ENCODE data around the gene AKNA. TPM values are rescaled to one million over a fixed set of nuclear protein-coding genes. Genes with fewer than 3 reads are reported as not detected.
A peak's percentile ranks its signal among the peaks of the same experiment; 100 is the strongest.

AKNA gene
- total RNA-seq, 1 experiment from 2014 or later = 3.4 TPM

DNA sequence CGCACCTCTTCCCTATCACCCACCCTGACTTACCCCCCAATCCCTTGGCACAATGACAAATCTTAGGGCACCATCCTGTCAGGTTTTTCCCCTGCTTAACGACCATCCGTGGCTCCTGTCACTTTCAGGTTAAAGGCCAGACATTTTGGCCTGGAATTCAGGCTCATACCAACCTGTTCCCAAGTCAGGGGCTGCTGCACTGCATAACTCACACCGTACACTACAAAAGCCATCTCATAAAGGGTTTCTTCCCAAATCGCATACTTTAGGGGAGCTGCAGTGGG is 7.5 kb upstream of the AKNA start:
- no peak for DNase-seq (ENCODE audit: low spot score)

- DNase-seq (ENCODE audit: low spot score) = no peak
Observed at GRCh38 chr9:114394523-114395333, 6.9 kb upstream of the AKNA start.

DNA sequence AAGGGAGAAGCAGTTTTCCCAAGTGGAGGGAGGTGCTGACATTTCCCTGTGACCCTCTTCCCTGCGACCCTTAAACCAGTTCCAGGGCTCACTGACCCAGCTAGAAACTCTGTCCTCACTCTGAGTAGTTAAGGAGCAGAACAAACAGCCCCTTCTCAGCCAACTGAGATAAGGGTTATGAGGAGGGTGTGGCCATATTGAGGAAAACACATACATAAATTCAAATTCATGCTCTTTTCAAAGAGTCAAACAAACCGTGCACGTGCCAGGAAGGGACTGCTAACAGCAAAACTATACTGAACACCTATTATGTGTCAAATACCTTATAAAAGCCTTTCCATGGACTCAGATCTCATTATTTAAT is 4.9 kb upstream of the AKNA start:
- DNase-seq (ENCODE audit: low spot score) = no peak

DNA sequence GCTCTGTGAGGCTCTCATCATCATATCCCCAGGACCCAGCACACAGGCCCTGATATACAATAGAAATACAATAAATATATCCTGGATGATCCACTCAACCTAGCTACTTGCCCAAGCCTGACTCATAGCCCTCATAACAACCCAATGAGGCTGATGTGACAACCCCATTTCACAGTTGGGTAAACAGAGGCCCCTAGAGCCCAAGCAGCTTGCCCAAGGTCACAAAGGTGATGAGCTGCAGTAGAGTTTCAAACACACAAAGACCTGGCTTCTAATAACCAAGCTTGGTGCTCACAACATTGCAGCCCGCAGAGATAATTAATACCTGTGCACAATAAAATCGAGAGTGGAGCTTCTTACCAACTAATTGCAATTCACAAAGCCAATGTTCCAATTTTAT is 3.2 kb upstream of the AKNA start:
- DNase-seq (ENCODE audit: low spot score) = no peak

DNA sequence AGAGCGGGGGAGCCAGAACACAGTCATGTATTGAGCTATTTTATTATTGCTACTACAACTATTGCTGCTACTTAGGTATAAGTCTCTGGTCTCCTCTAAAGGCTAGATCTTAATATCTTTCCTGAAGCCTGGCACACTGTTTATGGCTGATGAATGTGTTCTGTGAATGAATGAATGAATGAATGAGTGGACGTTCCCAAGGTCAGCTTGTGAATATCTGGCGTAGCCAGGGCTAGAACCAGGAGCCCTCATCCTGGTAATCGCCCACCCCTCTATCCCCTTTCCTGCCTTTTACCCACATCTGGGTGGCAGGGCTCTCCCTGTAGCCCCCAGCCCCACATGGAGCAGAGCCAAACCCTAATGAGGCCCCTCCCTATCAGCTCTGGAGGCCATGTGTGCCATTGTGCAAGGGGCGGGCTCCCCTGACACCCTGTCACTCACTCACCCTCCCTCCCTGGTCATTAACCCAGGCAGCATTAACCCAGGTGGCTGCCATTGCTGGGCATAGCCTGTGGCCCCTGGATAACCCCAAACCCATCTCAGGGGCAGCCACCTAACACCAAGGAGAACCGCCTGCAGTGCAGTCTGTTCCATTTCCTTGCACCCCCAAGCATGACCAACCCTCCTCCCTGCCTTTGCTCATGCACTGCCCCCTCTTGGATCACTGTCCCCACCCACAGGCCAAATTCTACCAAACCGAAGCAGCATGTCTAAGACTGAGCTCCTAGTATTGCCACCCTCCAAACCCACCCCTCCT is 2.0 kb upstream of the AKNA start:
- DNase-seq (ENCODE audit: low spot score) = no peak

DNA sequence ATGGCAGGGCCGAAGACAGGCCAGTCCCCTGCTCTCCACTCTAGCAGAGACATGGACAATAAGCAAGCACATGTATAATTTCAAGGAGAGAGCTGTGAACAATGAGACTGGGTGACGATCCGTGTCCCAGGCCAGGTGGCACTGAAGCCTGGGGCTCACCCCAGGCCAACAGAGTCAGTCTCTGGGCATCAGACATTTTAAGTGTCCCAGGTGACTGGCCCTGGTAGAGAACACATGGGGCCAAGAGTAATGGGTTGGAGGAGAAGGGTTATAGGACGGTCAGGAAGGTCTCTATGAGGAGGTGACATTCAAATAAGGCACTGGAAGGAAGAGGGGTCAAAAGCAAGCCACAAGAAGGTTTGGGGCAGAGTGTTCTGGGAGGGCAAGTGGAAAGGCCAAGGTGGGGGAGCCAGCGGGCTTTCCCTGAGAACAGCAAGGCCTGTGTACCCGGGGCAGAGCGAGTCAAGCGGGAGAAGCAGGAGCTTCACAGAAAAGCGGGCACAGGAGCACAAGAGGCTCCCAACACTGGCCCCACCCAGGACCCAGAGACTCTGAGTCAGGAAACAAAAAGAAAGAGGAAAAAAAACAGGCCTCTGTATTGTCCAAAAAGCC is 1.1 kb upstream of the AKNA start:
- DNase-seq (ENCODE audit: low spot score) = no peak

DNA sequence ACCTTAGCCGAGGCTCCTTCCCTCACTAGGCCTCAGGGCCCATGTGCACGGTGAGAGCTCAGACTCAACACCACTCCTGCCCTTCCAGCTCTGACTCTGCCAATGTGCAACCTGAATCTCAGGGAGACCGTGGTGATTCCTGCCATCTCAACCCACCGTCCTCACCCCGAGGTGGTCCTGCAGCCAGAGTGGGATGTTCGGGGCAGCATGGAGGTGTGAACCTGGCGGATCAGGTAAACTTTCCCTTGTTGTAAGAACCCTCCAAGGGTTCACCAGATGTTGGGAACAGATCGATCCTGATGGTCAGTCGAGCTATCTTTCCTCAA is 538 bp upstream of the AKNA start:
- DNase-seq (ENCODE audit: low spot score) = no peak

GRCh38 chr9:114386886-114387679 is 699 bp downstream of the AKNA start:
- DNase-seq (ENCODE audit: low spot score) = no peak

DNA sequence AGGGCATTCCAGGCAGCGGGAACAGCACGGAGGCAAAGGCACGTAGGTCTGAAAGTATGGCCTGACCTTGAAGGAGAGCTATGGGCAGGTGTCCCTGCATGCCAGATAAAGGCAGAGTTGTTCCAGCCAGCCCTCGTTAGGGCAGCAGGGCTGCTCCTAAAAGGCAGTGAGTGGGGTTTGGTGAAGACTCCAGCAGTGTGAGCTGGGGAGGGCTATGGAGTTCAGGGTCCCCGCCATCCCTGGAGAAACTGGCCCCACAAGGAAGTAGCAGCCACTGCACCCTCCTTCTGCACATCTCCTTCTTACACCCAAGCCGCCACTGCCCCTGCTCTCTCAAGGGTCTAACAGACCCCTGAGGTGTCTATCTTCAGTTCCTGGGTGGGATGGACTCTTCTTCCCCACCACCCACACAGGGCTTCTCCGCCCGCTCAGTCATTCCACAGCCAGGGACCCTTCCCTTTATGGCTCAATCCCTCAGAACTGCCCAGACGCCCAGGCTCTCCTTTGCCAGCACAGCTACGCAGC is 1.4 kb downstream of the AKNA start:
- no peak for DNase-seq (ENCODE audit: low spot score)

DNA sequence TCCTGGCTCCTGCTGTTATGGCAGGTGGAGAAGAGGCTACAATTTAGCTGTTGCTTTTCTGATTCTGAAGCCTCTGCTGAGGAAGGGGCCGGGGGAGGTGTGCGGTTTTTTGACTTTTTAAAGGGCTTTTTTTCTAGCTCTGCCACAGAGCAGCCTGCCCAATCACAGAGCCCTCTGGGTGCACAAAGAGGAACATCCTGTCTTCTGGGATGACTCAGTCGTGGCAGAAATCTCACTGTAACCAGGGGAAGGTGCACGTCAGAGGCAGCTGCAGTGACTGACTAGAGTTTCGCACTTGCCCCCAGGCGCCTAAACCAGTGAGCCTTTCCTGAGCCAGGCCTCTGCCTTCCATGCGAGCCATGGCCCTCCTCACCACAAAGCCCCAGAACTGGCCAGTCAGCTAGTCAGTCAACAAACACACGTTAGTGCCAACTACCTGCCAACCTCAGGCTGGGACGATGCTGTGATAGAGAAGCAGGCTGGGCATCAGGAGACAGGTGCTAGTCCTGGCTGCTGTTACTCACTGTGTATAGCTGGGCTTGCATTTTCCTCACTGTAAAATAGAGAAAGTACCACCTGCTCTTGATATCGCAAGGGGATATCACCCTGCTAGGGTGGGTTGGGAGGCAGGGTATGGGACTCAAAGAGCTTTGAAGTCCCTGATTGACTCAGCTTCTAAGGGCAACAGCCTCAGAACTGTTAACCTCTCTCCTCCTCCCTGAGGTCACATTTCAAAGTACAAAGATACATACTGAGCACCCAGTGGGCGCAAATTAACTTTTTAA is 2.2 kb downstream of the AKNA start:
- DNase-seq (ENCODE audit: low spot score) = peak; percentile 78

DNA sequence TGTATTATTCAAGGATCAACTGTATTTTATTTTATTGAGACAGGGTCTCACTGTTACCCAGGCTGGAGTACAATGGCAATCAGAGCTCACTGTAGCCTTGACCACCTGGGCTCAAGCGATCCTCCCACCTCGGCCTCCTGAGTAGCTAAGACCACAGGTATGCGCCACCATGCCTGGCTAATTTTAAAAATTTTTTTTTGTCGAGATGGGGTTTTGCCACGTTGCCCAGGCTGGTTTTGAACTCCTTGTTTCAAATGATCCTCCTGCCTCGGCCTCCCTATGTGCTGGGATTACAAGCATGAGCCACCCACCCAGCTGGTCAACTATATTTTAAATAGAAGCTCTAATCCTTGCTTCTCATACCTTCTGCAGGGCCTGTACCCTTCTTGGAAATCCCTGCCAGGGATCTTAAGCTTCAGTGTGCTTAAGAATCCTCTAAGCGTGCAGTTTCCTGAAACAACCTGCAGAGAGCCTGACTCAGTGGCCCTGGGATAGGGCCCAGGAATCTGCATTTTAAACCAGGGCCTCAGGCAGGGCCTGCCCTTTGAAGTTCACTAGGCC is 2.9 kb downstream of the AKNA start:
- no peak for DNase-seq (ENCODE audit: low spot score)

- DNase-seq (ENCODE audit: low spot score) = no peak
Observed at GRCh38 chr9:114384341-114384740, 3.4 kb downstream of the AKNA start.

DNA sequence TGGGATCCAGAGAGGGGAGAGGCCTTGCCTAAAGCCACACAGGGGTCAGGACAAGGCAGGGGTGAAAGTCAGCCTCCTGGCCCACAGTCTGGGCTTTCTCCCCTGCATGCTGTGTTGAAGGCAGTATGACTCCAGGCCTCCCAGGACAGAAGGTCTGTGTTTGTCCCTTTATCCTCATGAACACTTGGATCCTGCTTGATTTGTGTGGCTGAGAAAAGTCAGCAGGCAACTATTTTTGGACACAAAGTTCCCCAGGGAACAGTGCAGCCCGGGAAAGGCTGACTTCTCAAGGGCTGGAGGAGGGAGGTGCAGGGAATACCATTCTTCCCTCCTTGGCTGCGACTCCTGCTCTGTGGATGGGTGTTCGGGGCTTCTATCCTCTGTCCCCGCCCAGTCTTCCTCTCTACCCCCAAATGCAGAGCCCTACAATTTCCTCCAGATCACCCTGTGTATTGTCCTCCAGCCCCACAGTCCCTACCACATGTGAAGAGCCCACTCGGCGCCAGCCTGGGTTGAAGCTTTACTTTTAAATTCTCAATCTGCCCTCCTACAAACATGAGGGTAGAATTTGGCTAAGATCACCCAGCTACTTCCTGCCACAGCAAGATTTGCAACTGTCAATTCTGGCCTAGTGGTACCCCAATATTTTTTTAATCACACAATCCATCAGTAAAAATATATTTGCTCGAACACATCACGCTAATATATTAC is 4.1 kb downstream of the AKNA start:
- no peak for DNase-seq (ENCODE audit: low spot score)

DNA sequence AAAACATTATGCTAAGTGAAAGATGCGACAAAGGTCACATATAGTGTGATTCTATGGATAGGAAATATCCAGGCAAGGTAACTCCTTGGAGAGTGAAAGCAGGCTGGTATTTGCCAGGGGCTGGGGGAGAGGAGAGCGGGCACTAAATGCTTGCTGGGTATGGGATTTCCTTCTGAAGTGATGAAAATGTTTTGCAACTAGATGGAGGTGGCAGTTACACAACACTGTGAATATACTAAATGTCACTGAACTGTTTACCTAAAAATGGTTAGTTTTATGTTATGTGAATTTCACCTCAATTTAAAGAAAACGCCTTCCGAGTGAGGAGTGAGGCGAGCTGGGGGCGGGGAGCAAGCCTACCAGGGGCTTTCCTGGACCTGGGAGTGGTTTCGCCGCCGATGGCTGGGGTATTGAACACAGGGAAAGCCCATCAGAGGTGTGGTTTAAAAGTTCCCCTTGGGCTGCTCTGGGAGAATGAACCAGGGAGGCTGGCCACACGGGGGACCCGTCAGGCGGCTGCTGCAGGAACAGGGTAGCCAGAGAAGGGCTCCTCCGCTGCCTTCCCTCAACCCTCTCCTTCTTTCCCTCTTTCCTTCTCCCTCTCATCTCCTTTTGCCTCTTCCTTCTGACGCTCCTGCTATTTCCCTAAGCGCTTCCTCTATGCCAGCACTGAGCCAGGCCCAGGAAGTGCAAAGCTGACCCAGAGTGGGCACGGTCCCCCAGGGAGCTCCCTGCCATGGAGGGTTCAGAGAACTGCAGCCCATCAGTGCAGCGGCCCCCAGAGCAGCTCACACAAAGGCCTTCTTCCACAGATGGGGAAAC is 4.9 kb downstream of the AKNA start:
- no peak for DNase-seq (ENCODE audit: low spot score)

DNA sequence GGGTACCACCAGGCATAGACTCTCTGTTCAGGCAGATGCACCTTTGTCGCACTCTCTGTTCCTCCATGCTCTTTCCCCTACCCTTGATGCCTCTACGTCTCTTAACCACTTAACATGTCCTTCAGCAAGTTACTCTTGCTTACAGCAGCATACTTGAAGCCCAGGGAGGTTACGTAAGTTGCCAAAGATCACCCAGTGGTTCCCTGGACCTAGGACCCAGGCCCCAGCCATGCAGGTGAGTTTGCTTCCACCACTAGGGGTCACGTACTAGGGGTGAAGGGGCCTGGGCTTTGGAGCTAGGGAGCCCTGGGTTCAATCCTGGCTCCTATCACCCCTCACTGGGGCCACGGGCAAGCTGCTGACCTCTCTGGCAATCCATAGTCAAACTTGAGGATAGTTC is 8.9 kb downstream of the AKNA start:
- DNase-seq (ENCODE audit: low spot score) = no peak

GRCh38 chr9:114378016-114378415 is 9.8 kb downstream of the AKNA start:
- no peak for DNase-seq (ENCODE audit: low spot score)

DNA sequence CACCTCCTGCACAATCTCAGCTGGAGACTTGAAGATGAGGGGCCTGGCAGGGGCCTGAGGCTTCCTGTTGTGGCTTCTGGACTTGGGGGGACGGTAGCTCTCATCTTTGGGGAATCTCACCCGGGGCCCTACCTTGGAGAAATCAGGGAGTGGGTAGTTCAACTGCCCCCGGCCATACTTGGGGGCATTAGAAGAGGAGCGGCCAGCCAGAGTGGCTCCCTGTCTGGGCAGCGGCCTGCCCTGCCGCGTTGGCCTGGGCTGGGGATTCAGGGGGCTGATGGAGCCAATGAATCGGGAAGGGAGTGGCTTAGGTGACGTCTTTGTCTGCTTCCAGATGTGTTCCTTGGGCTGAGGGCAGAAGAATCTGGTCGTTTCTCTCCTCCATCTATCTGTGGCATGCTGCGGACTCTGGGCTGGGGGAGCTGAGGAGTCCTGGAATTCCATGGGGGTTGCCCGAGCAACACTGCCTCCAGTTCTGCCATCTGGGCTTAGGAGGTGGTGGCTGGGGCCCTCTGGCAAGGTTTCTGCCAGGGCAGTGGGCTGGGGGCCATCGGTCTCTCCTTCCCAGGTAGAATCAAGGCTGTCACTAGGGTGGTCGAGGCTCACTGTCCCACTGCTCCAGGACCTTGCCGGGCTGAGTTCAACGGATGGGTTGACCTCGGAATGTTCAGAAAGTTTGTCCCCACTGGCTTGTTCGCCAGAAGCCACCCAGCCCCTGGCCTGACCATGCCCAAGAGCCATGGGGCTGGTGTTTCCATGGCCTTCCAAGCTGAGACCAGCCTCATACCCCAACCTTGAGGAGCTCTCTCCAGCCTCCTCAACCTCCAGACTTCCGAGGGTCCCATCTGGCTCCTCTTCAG is 11.0 kb downstream of the AKNA start:
- DNase-seq (ENCODE audit: low spot score) = no peak

- no peak for DNase-seq (ENCODE audit: low spot score)
Observed at GRCh38 chr9:114375386-114376175, 12.2 kb downstream of the AKNA start.

Data from H4 (cell line).